NCI-H2081 (cell line): ENCODE data around the gene VDR.
"Not testable (repeated sequence)": the region's sequence is repeated elsewhere in the genome, so short reads cannot be mapped to it uniquely, and the experiment has no call there.

Experiments used
- DNase-seq, 2 experiments: peaks; one replicate each; lab custom pipeline; 2025; lab: John Stamatoyannopoulos, UW

The VDR gene

GRCh38 chr12:47828008-47828975 lies 76.5 kb downstream of the VDR start:
- DNase-seq = no peak

- DNase-seq = no peak
Measured at GRCh38 chr12:47825173-47825639, 79.6 kb downstream of the VDR start.

GRCh38 chr12:47824635-47825034 lies 80.2 kb downstream of the VDR start:
- DNase-seq = no peak

GRCh38 chr12:47824198-47824597 lies 80.6 kb downstream of the VDR start:
- DNase-seq = no peak

GRCh38 chr12:47823422-47824086 lies 81.2 kb downstream of the VDR start:
- DNase-seq = no peak

GRCh38 chr12:47822863-47823262 lies 81.9 kb downstream of the VDR start:
- no peak for DNase-seq

- no peak for DNase-seq
Measured at GRCh38 chr12:47822401-47822800, 82.4 kb downstream of the VDR start.

GRCh38 chr12:47821346-47821706 lies 83.5 kb downstream of the VDR start:
- no peak for DNase-seq

GRCh38 chr12:47820631-47821345 lies 84.0 kb downstream of the VDR start:
- no peak for DNase-seq

GRCh38 chr12:47819896-47820630 lies 84.7 kb downstream of the VDR start, which contains the start of gene HDAC7:
HDAC7 (minus strand) TSS chr12:47819903; CDS start chr12:47819785, 118 bp downstream.
- DNase-seq = peak; percentile 59 to 60

GRCh38 chr12:47819138-47819895 lies 85.5 kb downstream of the VDR start:
- DNase-seq = no peak

- no peak for DNase-seq
Measured at GRCh38 chr12:47818467-47819137, 86.2 kb downstream of the VDR start.

- no peak for DNase-seq
Measured at GRCh38 chr12:47818007-47818376, 86.8 kb downstream of the VDR start.

- no peak for DNase-seq
Measured at GRCh38 chr12:47817272-47818006, 87.4 kb downstream of the VDR start.

- no peak for DNase-seq
Measured at GRCh38 chr12:47816403-47817271, 88.2 kb downstream of the VDR start.

- DNase-seq = not testable (repeated sequence)
Measured at GRCh38 chr12:47815447-47815846, 89.3 kb downstream of the VDR start.

- no peak for DNase-seq
Measured at GRCh38 chr12:47814539-47815170, 90.1 kb downstream of the VDR start.

- no peak for DNase-seq
Measured at GRCh38 chr12:47813511-47814196, 91.1 kb downstream of the VDR start.
